CD4-positive, alpha-beta T cell (primary cell): Measurements from ENCODE around the gene NCK1. TPM values are rescaled to one million over a fixed set of nuclear protein-coding genes. Genes with fewer than 3 reads are reported as not detected.
"Not testable (repeated sequence)": the region's sequence is repeated elsewhere in the genome, so short reads cannot be mapped to it uniquely, and the experiment has no call there.

Experiments used
- ATAC-seq: fragments of 200-7000 bp; cut with Tn5 transposase; one replicate; pipeline ENCODE4 v1.10.0; 2022; ENCODE audit warnings: mild to moderate bottlenecking; ENCODE audit not compliant: poor library complexity
- CTCF ChIA-PET: fragments of 350-600 bp; sonication (Branson Sonifier 250); formaldehyde crosslinking; loops from one replicate; lab custom pipeline; 2021; ENCODE audit warnings: antibody characterized with exemption, inconsistent platforms; lab: Charles Lee
- POLR2A ChIA-PET: fragments of 350-600 bp; sonication (Branson Sonifier 250); formaldehyde crosslinking; loops from one replicate; lab custom pipeline; 2021; ENCODE audit warnings: antibody characterized with exemption, inconsistent platforms; lab: Charles Lee
- DNase-seq, 14 experiments: peaks; one replicate each; pipeline ENCODE4 v3.0.0-alpha.2; 2013 to 2020; ENCODE audit warnings: mixed read lengths in 2 of 14
- H3K27ac ChIP-seq, 2 donors: one replicate each; pipeline versions ENCODE4 v1.5.1 to v1.7.0; 2013; ENCODE audit warnings: low read length in 2 of 2, low read depth in 1 of 2, mild to moderate bottlenecking in 1 of 2
- H3K27me3 ChIP-seq, 2 experiments: 1 replicate in 1 of 2; 2 replicates in 1 of 2; pipeline versions ENCODE4 v1.6.1 to v1.7.0; 2013; ENCODE audit warnings: low read length in 2 of 2, control low read depth in 1 of 2, mild to moderate bottlenecking in 1 of 2, moderate library complexity in 1 of 2; ENCODE audit not compliant: insufficient read depth in 2 of 2, control insufficient read depth in 1 of 2
- H3K36me3 ChIP-seq: one replicate; pipeline ENCODE4 v1.6.1; 2013; ENCODE audit warnings: low read length, control low read depth; ENCODE audit not compliant: insufficient read depth
- H3K4me1 ChIP-seq: one replicate; pipeline ENCODE4 v1.6.1; 2013; ENCODE audit warnings: low read length, control low read depth; ENCODE audit not compliant: insufficient read depth
- H3K4me3 ChIP-seq: one replicate; pipeline ENCODE4 v1.5.1; 2013; ENCODE audit warnings: mild to moderate bottlenecking, low read length, moderate library complexity
- H3K9me3 ChIP-seq, 2 experiments: 1 replicate in 1 of 2; 2 replicates in 1 of 2; pipeline versions ENCODE4 v1.6.1 to v1.7.0; 2013; ENCODE audit warnings: low read length in 2 of 2, mild to moderate bottlenecking in 2 of 2, control low read depth in 1 of 2, moderate library complexity in 1 of 2; ENCODE audit not compliant: control insufficient read depth in 1 of 2, insufficient read depth in 1 of 2
- H3K27ac Mint-ChIP-seq: one replicate; pipeline ENCODE4 v1.8.0; 2020; ENCODE audit warnings: mixed read lengths
- H3K27me3 Mint-ChIP-seq: one replicate; pipeline ENCODE4 v1.8.0; 2021; ENCODE audit warnings: mixed read lengths
- H3K36me3 Mint-ChIP-seq: one replicate; pipeline ENCODE4 v1.8.0; 2021; ENCODE audit warnings: low read depth, mixed read lengths
- H3K4me1 Mint-ChIP-seq: one replicate; pipeline ENCODE4 v1.8.0; 2021; ENCODE audit warnings: low read depth, mixed read lengths
- H3K4me3 Mint-ChIP-seq: one replicate; pipeline ENCODE4 v1.8.0; 2020; ENCODE audit warnings: mild to moderate bottlenecking, mixed read lengths
- H3K9me3 Mint-ChIP-seq: one replicate; pipeline ENCODE4 v1.8.0; 2020; ENCODE audit warnings: mixed read lengths
- CTCF ChIP-seq: fragments of 200-600 bp; IDR thresholded peaks from one replicate; pipeline ENCODE4 v1.8.0; 2022; ENCODE audit warnings: antibody characterized with exemption, mild to moderate bottlenecking
- intact Hi-C, 2 experiments: fragments of 100-400 bp; cut with DNase I in 1 of 2; cut with micrococcal nuclease in 1 of 2; formaldehyde crosslinking; loops; one replicate each; pipeline versions ENCODE4 v1.15.1 to v1.9.0; 2023 to 2025; cut with DNase I, micrococcal nuclease
- total RNA-seq, 174 experiments: library from RNA in 2 of 174; stranded (reverse) in 2 of 174; gene quantifications; one replicate each; pipeline ENCODE4 v1.2.3 and lab custom pipeline; 2021 to 2026

The NCK1 gene
- total RNA-seq, 2 experiments from 2014 or later = 52.9 to 55.0 TPM

GRCh38 chr3:136962927-136963326 lies 100.9 kb downstream of the NCK1 start:
- Mint-ChIP-seq H3K27me3 (no peaks in the 10 kb centered on the region), H3K36me3 (no peaks in the 10 kb centered on the region), H3K27ac (no peak overlapping the region), H3K4me3 (no peak overlapping the region), H3K4me1 (no peaks in the 10 kb centered on the region), H3K9me3 (no peaks in the 10 kb centered on the region)
- CTCF ChIA-PET = interaction anchor here (0.6 to 1.8 kb wide), 3 partner anchors 12 to 228 kb away, joined by 3 to 6 read pairs (median 4); partner anchors contain the start of gene STAG1
- intact Hi-C loops = no loop called here
- TF ChIP-seq CTCF = no peak
- H3K9me3 ChIP-seq = no peaks in the 10 kb centered on the region
- ATAC-seq (no peak), DNase-seq (no peak)
- POLR2A ChIA-PET = interaction anchor here (0.9 kb wide), 1 partner anchor 20 kb away, joined by 3 read pairs; no protein-coding TSS in a partner anchor
- no peak overlapping the region for H3K27ac ChIP-seq
- no peak overlapping the region for H3K4me3 ChIP-seq
- no peaks in the 10 kb centered on the region for H3K4me1 ChIP-seq
- H3K36me3 ChIP-seq = no peaks in the 10 kb centered on the region
- no peaks in the 10 kb centered on the region for H3K27me3 ChIP-seq

GRCh38 chr3:136969539-136969938 lies 107.5 kb downstream of the NCK1 start:
- H3K4me3 Mint-ChIP-seq, CTCF ChIA-PET: not testable (repeated sequence)

DNA sequence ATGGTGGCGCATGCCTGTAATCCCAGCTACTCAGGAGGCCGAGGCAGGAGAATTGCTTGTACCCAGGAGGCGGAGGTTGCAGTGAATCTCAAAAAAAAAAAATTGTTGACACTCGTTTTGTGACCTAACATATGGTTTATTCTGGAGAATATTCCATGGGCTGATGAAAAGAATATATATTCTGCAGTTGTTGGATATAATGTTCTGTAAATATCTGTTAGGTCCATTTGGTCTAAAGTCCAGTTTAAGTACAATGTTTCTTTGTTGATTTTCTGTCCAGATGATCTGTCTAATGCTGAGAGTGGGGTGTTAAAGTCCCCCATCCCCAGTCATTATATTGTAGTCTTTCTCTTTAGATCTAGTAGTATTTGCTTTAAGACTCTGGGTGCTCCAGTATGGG lies 111.3 kb downstream of the NCK1 start:
- H3K9me3 ChIP-seq = peaks cover 7 to 13% of the 10 kb centered on the region in 2 experiments
- POLR2A ChIA-PET = no interaction called here
- CTCF ChIA-PET = no interaction called here
- ATAC-seq (no peak), DNase-seq (no peak)
- Mint-ChIP-seq H3K4me3 (no peak overlapping the region), H3K27me3 (no peaks in the 10 kb centered on the region), H3K9me3 (peaks cover 4% of the 10 kb centered on the region), H3K4me1 (no peaks in the 10 kb centered on the region), H3K36me3 (peaks cover 24% of the 10 kb centered on the region), H3K27ac (no peak overlapping the region)
- no peak overlapping the region for H3K27ac ChIP-seq
- H3K4me3 ChIP-seq = no peak overlapping the region
- TF ChIP-seq CTCF = no peak
- intact Hi-C loops = no loop called here
- no peaks in the 10 kb centered on the region for H3K36me3 ChIP-seq
- no peaks in the 10 kb centered on the region for H3K27me3 ChIP-seq
- no peaks in the 10 kb centered on the region for H3K4me1 ChIP-seq

More at GRCh38 chr3:136969539-136969938, 107.5 kb downstream of the NCK1 start:
- H3K27me3 ChIP-seq, H3K9me3 Mint-ChIP-seq, H3K4me3 ChIP-seq, H3K27me3 Mint-ChIP-seq, H3K27ac ChIP-seq, H3K36me3 ChIP-seq, intact Hi-C loops, POLR2A ChIA-PET, H3K9me3 ChIP-seq, H3K4me1 Mint-ChIP-seq, ATAC-seq, H3K27ac Mint-ChIP-seq, DNase-seq, H3K4me1 ChIP-seq: not testable (repeated sequence)
- peaks cover 19% of the 10 kb centered on the region for H3K36me3 Mint-ChIP-seq

GRCh38 chr3:136974670-136975069 lies 112.7 kb downstream of the NCK1 start:
- CTCF ChIA-PET = no interaction called here
- H3K36me3 ChIP-seq = no peaks in the 10 kb centered on the region
- POLR2A ChIA-PET = interaction anchor here (0.6 kb wide), 1 partner anchor 14 kb away, joined by 4 read pairs; no protein-coding TSS in a partner anchor

More at GRCh38 chr3:136974670-136975069, 112.7 kb downstream of the NCK1 start:
- peaks cover 4% of the 10 kb centered on the region for H3K9me3 Mint-ChIP-seq
- intact Hi-C loops = no loop called here
- Histone ChIP-seq H3K4me1 (no peaks in the 10 kb centered on the region), H3K9me3 (peaks cover 7 to 13% of the 10 kb centered on the region in 2 experiments), H3K27me3 (no peaks in the 10 kb centered on the region), H3K27ac (no peak overlapping the region), H3K4me3 (no peak overlapping the region)
- H3K36me3 Mint-ChIP-seq = peaks cover 24% of the 10 kb centered on the region
- no peak for TF ChIP-seq CTCF
- ATAC-seq (no peak), DNase-seq (no peak)
- no peak overlapping the region for H3K27ac Mint-ChIP-seq
- no peaks in the 10 kb centered on the region for H3K27me3 Mint-ChIP-seq
- H3K4me1 Mint-ChIP-seq = no peaks in the 10 kb centered on the region
- no peak overlapping the region for H3K4me3 Mint-ChIP-seq
